HEK293 (cell line): ENCODE measurements around the gene CYP27C1.

Source experiments
- CTCF ChIP-seq: fragments of 450-650 bp; formaldehyde crosslinking; IDR thresholded peaks from 2 replicates; pipeline ENCODE4 v1.5.1; 2016; ENCODE audit warnings: missing biosample characterization, missing genetic modification characterization
- KLF10 ChIP-seq: fragments of 450-650 bp; IDR thresholded peaks from 2 replicates; pipeline ENCODE4 v1.5.1; 2018; ENCODE audit warnings: missing biosample characterization, mild to moderate bottlenecking, missing genetic modification characterization
- SCRT1 ChIP-seq: fragments of 450-650 bp; formaldehyde crosslinking; IDR thresholded peaks from 2 replicates; pipeline ENCODE4 v1.5.1; 2016; ENCODE audit warnings: missing biosample characterization, missing genetic modification characterization, borderline replicate concordance
- YY1 ChIP-seq: fragments of 450-650 bp; formaldehyde crosslinking; IDR thresholded peaks from 2 replicates; pipeline ENCODE4 v1.5.1; 2018; ENCODE audit warnings: missing biosample characterization, missing genetic modification characterization
- ZNF121 ChIP-seq: fragments of 450-650 bp; formaldehyde crosslinking; IDR thresholded peaks from 2 replicates; pipeline ENCODE4 v1.5.1; 2016; ENCODE audit warnings: missing biosample characterization, missing genetic modification characterization

DNA sequence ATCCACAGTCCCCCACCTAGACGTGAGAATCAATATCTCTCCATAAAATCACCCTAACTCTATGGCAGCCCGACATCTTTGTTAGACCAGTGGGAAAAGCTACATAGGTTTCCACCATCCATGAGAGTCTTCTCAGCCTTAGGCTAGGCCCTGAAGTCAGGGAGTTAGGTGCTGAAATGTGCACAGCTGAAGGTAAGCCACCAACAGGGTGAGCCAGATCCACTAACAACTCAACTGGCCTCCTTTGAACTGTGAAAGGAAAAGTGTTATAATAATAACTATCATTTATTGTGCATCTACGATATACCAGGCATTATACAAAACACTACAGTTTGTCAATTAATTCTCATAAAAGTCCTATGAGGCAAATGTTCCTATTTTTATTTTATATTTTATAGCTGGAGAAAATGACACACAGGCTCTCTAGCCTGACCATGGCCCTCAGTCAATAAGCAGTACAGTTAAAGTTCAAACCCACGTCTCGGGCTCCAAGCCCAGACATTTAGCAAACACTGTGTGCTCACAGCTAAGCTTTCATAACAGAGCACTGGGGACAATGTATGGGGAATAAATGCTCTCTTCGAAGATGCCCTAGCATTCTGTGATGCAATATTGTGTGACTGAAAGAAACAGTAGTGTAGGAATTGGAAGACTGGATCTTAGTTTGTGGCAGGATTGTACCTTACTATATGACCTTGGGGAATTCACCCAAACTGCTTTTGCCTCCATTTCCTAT lies 11.2 kb upstream of the CYP27C1 start:
- TF ChIP-seq CTCF (tag by site-specific recombination): no peak
- no peak for TF ChIP-seq KLF10 (tag by site-specific recombination)
- TF ChIP-seq YY1 (tag by site-specific recombination): no peak
- no peak for TF ChIP-seq ZNF121 (tag by site-specific recombination)
- no peak for TF ChIP-seq SCRT1
